K562 treated with DMSO at 1 percent for 4 hours (cell line): ENCODE results near the gene ALPL. TPM values are rescaled to one million over a fixed set of nuclear protein-coding genes. Genes with fewer than 3 reads are reported as not detected.

ENCODE experiments used
- total RNA-seq: library from RNA; unstranded; fragments of 300-600 nt; gene quantifications from 2 replicates; pipeline ENCODE4 v1.2.3, GENCODE V29; 2022; ENCODE audit not compliant: insufficient read depth

The ALPL gene
- 1.5 TPM in 1 of 2 replicates, not detected in the other for total RNA-seq

GRCh38 chr1:21509351-21510112 lies at the start of gene ALPL:
TSS of gene ALPL (plus strand) at chr1:21509423. CDS start at chr1:21554082, 44,659 bp downstream.

Other genes with a start within 250 kb of the ALPL start
- 41.0 and 41.7 TPM in 2 replicates for gene ECE1, start 219.0 kb upstream of the ALPL start, total RNA-seq
- gene NBPF3, start 69.3 kb upstream of the ALPL start, total RNA-seq = 6.8 and 7.5 TPM in 2 replicates
- gene RAP1GAP, start 159.9 kb downstream of the ALPL start, total RNA-seq = 41.1 and 55.4 TPM in 2 replicates